Activated gamma-delta T cell treated with Interleukin-2 at 50 U/mL for 16 hours (primary cell): ENCODE measurements around the gene MGLL.
"Not testable (repeated sequence)": the region's sequence is repeated elsewhere in the genome, so short reads cannot be mapped to it uniquely, and the experiment has no call there.

ENCODE experiments used
- DNase-seq: peaks from one replicate; pipeline ENCODE4 v3.0.0-alpha.2; 2020

Gene MGLL

GRCh38 chr3:127682561-127682960 is 139.8 kb downstream of the MGLL start:
- DNase-seq, result no peak

GRCh38 chr3:127682175-127682554 is 140.2 kb downstream of the MGLL start:
- DNase-seq, result not testable (repeated sequence)

GRCh38 chr3:127680798-127681221 is 141.5 kb downstream of the MGLL start:
- no peak for DNase-seq

- DNase-seq, result no peak
Observed at GRCh38 chr3:127680146-127680661, 142.1 kb downstream of the MGLL start.

GRCh38 chr3:127679534-127680145 is 142.7 kb downstream of the MGLL start:
- DNase-seq, result no peak

- DNase-seq, result no peak
Observed at GRCh38 chr3:127678611-127679533, 143.4 kb downstream of the MGLL start.

GRCh38 chr3:127678315-127678599 is 144.1 kb downstream of the MGLL start:
- DNase-seq, result no peak

GRCh38 chr3:127677541-127678314 is 144.6 kb downstream of the MGLL start:
- DNase-seq, result no peak

- no peak for DNase-seq
Observed at GRCh38 chr3:127676921-127677351, 145.4 kb downstream of the MGLL start.

- DNase-seq, result no peak
Observed at GRCh38 chr3:127676456-127676855, 145.9 kb downstream of the MGLL start.

GRCh38 chr3:127675651-127676391 is 146.5 kb downstream of the MGLL start:
- DNase-seq, result no peak

- no peak for DNase-seq
Observed at GRCh38 chr3:127674790-127675189, 147.5 kb downstream of the MGLL start.

GRCh38 chr3:127674101-127674721 is 148.1 kb downstream of the MGLL start:
- DNase-seq, result no peak

- peak; percentile 59 for DNase-seq
Observed at GRCh38 chr3:127673191-127674100, 148.9 kb downstream of the MGLL start.

GRCh38 chr3:127672429-127673190 is 149.7 kb downstream of the MGLL start, which contains the start of gene ABTB1:
ABTB1 (plus strand) TSS chr3:127672952; CDS start chr3:127673026, 74 bp downstream.
- DNase-seq, result peak; percentile 86

- peak; percentile 24 for DNase-seq
Observed at GRCh38 chr3:127671523-127672428, 150.5 kb downstream of the MGLL start.

GRCh38 chr3:127670761-127671522 is 151.4 kb downstream of the MGLL start:
- no peak for DNase-seq

- DNase-seq, result no peak
Observed at GRCh38 chr3:127670229-127670559, 152.1 kb downstream of the MGLL start.
